SJCRH30 (cell line): ENCODE results near the gene ZNF329. TPM values are rescaled to one million over a fixed set of nuclear protein-coding genes. Genes with fewer than 3 reads are reported as not detected.
"Not testable (repeated sequence)": the region's sequence is repeated elsewhere in the genome, so short reads cannot be mapped to it uniquely, and the experiment has no call there.

Source experiments
- DNase-seq, 2 experiments: peaks; one replicate each; pipeline ENCODE4 v3.0.0-alpha.2; 2015 to 2020
- H3K27ac ChIP-seq: fragments of 250-450 bp; sonication (Bioruptor Pico); 2 replicates; pipeline ENCODE4 v1.5.1; 2020; ENCODE audit warnings: mild to moderate bottlenecking, moderate library complexity
- H3K27me3 ChIP-seq: fragments of 250-450 bp; sonication (Bioruptor Pico); 2 replicates; pipeline ENCODE4 v1.5.1; 2020; ENCODE audit warnings: mild to moderate bottlenecking, moderate library complexity
- H3K36me3 ChIP-seq: fragments of 250-450 bp; sonication (Bioruptor Pico); 2 replicates; pipeline ENCODE4 v1.5.1; 2020; ENCODE audit warnings: mild to moderate bottlenecking, moderate library complexity
- H3K4me1 ChIP-seq: fragments of 250-450 bp; sonication (Bioruptor Pico); 2 replicates; pipeline ENCODE4 v1.5.1; 2020; ENCODE audit warnings: mild to moderate bottlenecking, moderate library complexity
- H3K4me3 ChIP-seq: fragments of 250-450 bp; sonication (Bioruptor Pico); 2 replicates; pipeline ENCODE4 v1.5.1; 2020; ENCODE audit warnings: mild to moderate bottlenecking, moderate library complexity
- H3K9me3 ChIP-seq: fragments of 250-450 bp; sonication (Bioruptor Pico); replicated peaks from 2 replicates; pipeline ENCODE4 v1.5.1; 2020; ENCODE audit warnings: mild to moderate bottlenecking, moderate library complexity
- total RNA-seq: library from RNA; depleted of rRNA; stranded (reverse); fragments of >200 nt; shearing (Covaris generic); gene quantifications from 2 replicates; pipeline ENCODE4 v1.2.3, GENCODE V29; 2014

The ZNF329 gene
- total RNA-seq, 1 experiment from 2014 or later: 9.3 TPM

- not testable (repeated sequence) for H3K27ac ChIP-seq, DNase-seq, H3K4me1 ChIP-seq, H3K4me3 ChIP-seq, H3K27me3 ChIP-seq
- H3K36me3 ChIP-seq: peaks cover 15% of the 10 kb centered on the region
- H3K9me3 ChIP-seq: peaks cover 25% of the 10 kb centered on the region
These were observed 3.1 kb downstream of the ZNF329 start for GRCh38 chr19:58147475-58147874.

GRCh38 chr19:58145849-58146248 is 4.7 kb downstream of the ZNF329 start:
- H3K9me3 ChIP-seq: peaks cover 25% of the 10 kb centered on the region
- no peaks in the 10 kb centered on the region for H3K27me3 ChIP-seq
- H3K36me3 ChIP-seq: peaks cover 21% of the 10 kb centered on the region
- no peaks in the 10 kb centered on the region for H3K4me1 ChIP-seq
- H3K4me3 ChIP-seq: no peak overlapping the region
- no peak overlapping the region for H3K27ac ChIP-seq
- no peak for DNase-seq

- no peak for DNase-seq
- Histone ChIP-seq H3K9me3 (peaks cover 30% of the 10 kb centered on the region), H3K27me3 (no peaks in the 10 kb centered on the region), H3K4me1 (no peaks in the 10 kb centered on the region), H3K27ac (no peak overlapping the region), H3K36me3 (peaks cover 45% of the 10 kb centered on the region), H3K4me3 (no peak overlapping the region)
These were observed 16.3 kb downstream of the ZNF329 start for GRCh38 chr19:58134244-58134643.

GRCh38 chr19:58129284-58129683 is 21.3 kb downstream of the ZNF329 start:
- Histone ChIP-seq H3K36me3 (peaks cover 52% of the 10 kb centered on the region), H3K27ac (no peak overlapping the region)

GRCh38 chr19:58128041-58128685 is 22.4 kb downstream of the ZNF329 start:
- Histone ChIP-seq H3K9me3 (peaks cover 50% of the 10 kb centered on the region), H3K4me3 (no peak overlapping the region), H3K27ac (no peak overlapping the region), H3K27me3 (no peaks in the 10 kb centered on the region), H3K4me1 (no peaks in the 10 kb centered on the region), H3K36me3 (peaks cover 46% of the 10 kb centered on the region)
- DNase-seq: peak; percentile 17 to 28

More at GRCh38 chr19:58129284-58129683, 21.3 kb downstream of the ZNF329 start:
- Histone ChIP-seq H3K4me3 (no peak overlapping the region), H3K4me1 (no peaks in the 10 kb centered on the region), H3K27me3 (no peaks in the 10 kb centered on the region), H3K9me3 (peaks cover 56% of the 10 kb centered on the region)
- DNase-seq: no peak

- H3K27ac ChIP-seq: no peak overlapping the region
- DNase-seq: no peak
- peaks cover 13% of the 10 kb centered on the region for H3K36me3 ChIP-seq
- H3K4me3 ChIP-seq: no peak overlapping the region
- no peaks in the 10 kb centered on the region for H3K27me3 ChIP-seq
- no peaks in the 10 kb centered on the region for H3K4me1 ChIP-seq
- peaks cover 34% of the 10 kb centered on the region for H3K9me3 ChIP-seq
These were observed 27.2 kb downstream of the ZNF329 start for GRCh38 chr19:58123354-58123753.

- Histone ChIP-seq H3K9me3 (peaks cover 14% of the 10 kb centered on the region), H3K27me3 (no peaks in the 10 kb centered on the region), H3K4me1 (no peaks in the 10 kb centered on the region), H3K4me3 (no peak overlapping the region), H3K27ac (no peak overlapping the region), H3K36me3 (no peaks in the 10 kb centered on the region)
- no peak for DNase-seq
These were observed 31.4 kb downstream of the ZNF329 start for GRCh38 chr19:58118979-58119733.

GRCh38 chr19:58117841-58118575 is 32.6 kb downstream of the ZNF329 start:
- Histone ChIP-seq H3K27me3 (no peaks in the 10 kb centered on the region), H3K27ac (no peak overlapping the region), H3K4me3 (no peak overlapping the region), H3K36me3 (no peaks in the 10 kb centered on the region), H3K9me3 (peaks cover 13% of the 10 kb centered on the region), H3K4me1 (no peaks in the 10 kb centered on the region)
- no peak for DNase-seq

- Histone ChIP-seq H3K27ac (no peak overlapping the region), H3K4me3 (no peak overlapping the region), H3K4me1 (no peaks in the 10 kb centered on the region), H3K9me3 (peaks cover 25% of the 10 kb centered on the region), H3K36me3 (no peaks in the 10 kb centered on the region), H3K27me3 (no peaks in the 10 kb centered on the region)
- DNase-seq: no peak
These were observed 42.1 kb downstream of the ZNF329 start for GRCh38 chr19:58108546-58108817.

GRCh38 chr19:58107778-58108545 is 42.6 kb downstream of the ZNF329 start:
- Histone ChIP-seq H3K9me3 (peaks cover 30% of the 10 kb centered on the region), H3K4me1 (no peaks in the 10 kb centered on the region), H3K4me3 (no peak overlapping the region), H3K27me3 (no peaks in the 10 kb centered on the region), H3K27ac (no peak overlapping the region), H3K36me3 (no peaks in the 10 kb centered on the region)
- DNase-seq: no peak

GRCh38 chr19:58098682-58098998 is 51.9 kb downstream of the ZNF329 start:
- Histone ChIP-seq H3K4me1 (0 out of 2 replicates have a peak, but pooled peaks cover 3% of the 10 kb centered on the region), H3K9me3 (peaks cover 14% of the 10 kb centered on the region), H3K36me3 (no peaks in the 10 kb centered on the region), H3K27ac (peak overlapping the region; percentile 58), H3K4me3 (peak overlapping the region; percentile 96), H3K27me3 (no peaks in the 10 kb centered on the region)
- no peak for DNase-seq

GRCh38 chr19:58097781-58098681 is 52.6 kb downstream of the ZNF329 start, which contains the start of gene ZSCAN18:
ZSCAN18 (minus strand) TSS chr19:58098231; CDS start chr19:58090267, 7,964 bp downstream.
- H3K36me3 ChIP-seq: no peaks in the 10 kb centered on the region
- H3K9me3 ChIP-seq: peaks cover 7% of the 10 kb centered on the region
- peak within 1 kb of the TSS; percentile 58 for H3K27ac ChIP-seq
- no peaks in the 10 kb centered on the region for H3K27me3 ChIP-seq
- H3K4me3 ChIP-seq: peak within 1 kb of the TSS; percentile 96
- DNase-seq: peak; percentile 93
- 0 out of 2 replicates have a peak, but pooled peaks cover 3% of the 10 kb centered on the region for H3K4me1 ChIP-seq

- no peaks in the 10 kb centered on the region for H3K27me3 ChIP-seq
- no peak for DNase-seq
- H3K9me3 ChIP-seq: peaks cover 7% of the 10 kb centered on the region
- H3K36me3 ChIP-seq: no peaks in the 10 kb centered on the region
- H3K4me1 ChIP-seq: 0 out of 2 replicates have a peak, but pooled peaks cover 3% of the 10 kb centered on the region
- no peak overlapping the region for H3K27ac ChIP-seq
- no peak overlapping the region for H3K4me3 ChIP-seq
These were observed 53.2 kb downstream of the ZNF329 start for GRCh38 chr19:58097349-58097748.

GRCh38 chr19:58096884-58097283 is 53.7 kb downstream of the ZNF329 start:
- Histone ChIP-seq H3K4me3 (no peak overlapping the region), H3K4me1 (peaks cover 5% of the 10 kb centered on the region; the same call in 1 of the 2 replicates), H3K36me3 (no peaks in the 10 kb centered on the region), H3K27ac (no peak overlapping the region), H3K27me3 (no peaks in the 10 kb centered on the region), H3K9me3 (peaks cover 7% of the 10 kb centered on the region)
- DNase-seq: no peak
